OCI-LY1 (cell line): ENCODE data around the gene CNOT4.

ENCODE experiments used
- CTCF ChIP-seq: fragments of 200-600 bp; sonication (generic), shearing (Covaris generic); IDR thresholded peaks from 2 replicates; pipeline ENCODE4 v1.5.1; 2017; ENCODE audit warnings: mild to moderate bottlenecking, antibody characterized with exemption, low read length, moderate library complexity, mixed read lengths
- EZH2 ChIP-seq: fragments of 200-600 bp; sonication (generic), shearing (Covaris generic); IDR thresholded peaks from 2 replicates; pipeline ENCODE4 v1.8.0; 2017; ENCODE audit warnings: borderline replicate concordance, mixed run types, mild to moderate bottlenecking, antibody characterized with exemption, low read length, moderate library complexity, mixed read lengths

GRCh38 chr7:135375908-135376699, 133.8 kb downstream of the CNOT4 start:
- TF ChIP-seq CTCF (no peak), EZH2 (no peak)
